GM18520 (cell line): ENCODE results near the gene ZNF664.
A peak's percentile ranks its signal among the peaks of the same experiment; 100 is the strongest.

ENCODE experiments used
- ATAC-seq: cut with Tn5 transposase; IDR thresholded peaks from one replicate; pipeline ENCODE4 v1.9.1; 2021; ENCODE audit not compliant: unreplicated experiment

The ZNF664 gene

DNA sequence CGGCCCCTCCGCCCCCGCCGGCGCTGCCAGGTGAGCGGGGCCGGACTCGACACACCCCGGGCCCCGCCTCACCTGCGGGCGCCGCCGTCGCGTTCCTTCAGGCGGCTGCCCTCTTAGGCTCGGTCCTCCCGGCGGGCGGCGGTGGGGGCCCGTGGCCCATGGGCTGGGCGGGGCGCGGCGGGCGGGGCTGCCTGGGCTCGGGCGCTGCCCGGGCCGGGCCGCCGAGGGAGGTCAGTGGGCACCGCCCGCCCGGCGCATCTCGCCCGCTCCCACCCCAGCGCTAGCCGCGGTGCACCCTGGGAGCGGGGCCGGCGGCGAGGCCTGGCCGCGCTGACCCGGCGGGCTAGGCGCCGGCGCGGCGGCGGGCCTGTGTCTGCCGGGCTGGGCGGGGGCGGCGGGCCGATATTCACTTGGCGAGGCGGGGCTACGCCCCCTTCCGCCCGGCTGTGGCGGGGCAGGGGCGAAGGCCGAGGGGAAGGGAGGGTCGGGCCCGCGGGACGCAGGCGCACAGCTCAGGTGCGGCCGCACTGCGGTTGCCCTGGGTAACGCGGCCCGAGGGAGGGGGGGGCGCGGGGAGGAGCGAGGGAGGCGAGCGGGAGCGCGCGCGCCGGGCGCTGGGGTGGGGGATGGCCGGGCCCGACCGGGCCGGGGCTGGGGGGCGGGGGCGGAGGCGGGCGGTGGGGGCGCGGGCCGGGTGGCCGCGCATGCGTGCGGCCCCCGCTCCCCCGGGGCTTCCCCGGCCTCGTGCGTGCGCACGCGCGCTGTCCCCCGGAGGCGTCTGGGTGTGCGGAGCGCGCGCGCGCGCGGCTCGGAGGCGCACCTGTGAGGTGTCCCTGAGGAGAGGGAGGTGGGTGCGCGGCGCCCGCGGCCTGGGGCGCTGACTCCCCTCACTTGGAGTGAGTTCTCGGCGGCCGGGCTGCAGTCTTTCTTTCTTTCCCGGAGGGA, at the start of gene ZNF664, which contains the start of gene CCDC92:
Gene ZNF664, plus strand, starts transcription at position 759 of the 945 bp plus-strand sequence. CDS start 38,930 bp downstream, outside the sequence.
Gene CCDC92, minus strand, starts transcription at position 375 of the 945 bp plus-strand sequence. CDS start 28,526 bp downstream, outside the sequence.
- peak; percentile 74 for ATAC-seq

DNA sequence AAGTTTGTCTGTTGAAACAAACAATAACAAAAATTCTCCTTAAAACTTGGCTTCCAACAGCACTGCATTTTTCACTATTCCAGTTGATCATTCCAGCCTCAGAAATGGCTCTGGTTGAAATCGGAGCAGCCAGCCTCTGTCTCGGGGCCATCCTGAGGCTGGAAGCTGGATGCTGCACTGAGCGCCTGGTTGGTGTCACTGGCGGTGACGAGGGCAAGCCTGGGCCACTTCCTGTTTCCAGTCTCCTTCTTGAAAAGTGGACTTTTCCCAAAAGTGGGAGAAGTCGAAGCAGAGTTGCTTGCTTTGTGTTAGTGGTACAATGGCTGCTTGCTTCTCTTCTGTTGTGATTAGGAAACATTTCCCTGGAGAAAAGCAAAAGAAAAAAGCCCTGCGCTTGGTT, 49.1 kb upstream of the ZNF664 start:
- ATAC-seq: no peak

DNA sequence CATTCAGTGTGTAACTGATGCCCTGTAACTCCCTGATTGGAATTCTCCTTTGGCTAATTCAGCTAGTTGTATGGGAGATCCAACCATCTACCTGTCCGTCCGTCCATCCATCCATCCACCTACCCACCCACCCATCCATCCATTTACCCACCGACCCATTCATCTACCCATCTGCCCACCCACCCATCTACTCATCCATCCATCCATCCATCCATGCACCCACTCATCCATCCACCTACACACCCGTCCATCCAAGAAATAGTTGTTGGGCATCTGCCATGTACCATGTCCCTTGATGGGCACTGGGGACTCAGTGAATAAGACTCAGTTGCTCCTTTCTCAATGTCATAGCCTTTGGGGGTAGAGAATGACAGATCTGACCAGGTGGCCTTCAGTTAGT, 48.5 kb upstream of the ZNF664 start:
- ATAC-seq: no peak

DNA sequence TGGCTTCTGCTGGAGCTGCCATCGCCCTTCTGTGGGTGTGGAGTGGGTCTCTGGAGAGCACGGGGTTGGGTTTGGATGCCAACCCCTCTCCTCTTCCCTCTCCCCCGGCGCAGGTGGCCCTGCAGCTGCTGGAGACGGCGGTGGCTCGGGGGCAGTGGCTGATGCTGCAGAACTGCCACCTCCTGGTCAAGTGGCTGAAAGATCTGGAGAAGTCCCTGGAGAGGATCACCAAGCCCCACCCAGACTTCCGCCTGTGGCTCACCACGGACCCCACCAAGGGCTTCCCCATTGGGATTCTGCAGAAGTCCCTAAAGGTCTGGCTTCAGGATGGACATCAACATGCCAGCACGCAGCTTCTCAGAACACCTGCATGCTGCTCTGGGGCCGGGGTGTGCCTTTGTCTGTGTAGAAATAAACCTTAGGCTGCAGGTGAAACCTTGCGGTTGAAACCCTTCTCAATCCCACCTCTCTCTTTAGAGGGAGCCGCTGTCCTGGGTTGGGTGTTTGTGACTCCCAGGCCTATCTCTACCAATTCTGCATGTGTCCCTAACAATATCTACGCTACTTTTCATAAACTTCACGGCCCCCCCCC, 44.6 kb upstream of the ZNF664 start:
- ATAC-seq: no peak

DNA sequence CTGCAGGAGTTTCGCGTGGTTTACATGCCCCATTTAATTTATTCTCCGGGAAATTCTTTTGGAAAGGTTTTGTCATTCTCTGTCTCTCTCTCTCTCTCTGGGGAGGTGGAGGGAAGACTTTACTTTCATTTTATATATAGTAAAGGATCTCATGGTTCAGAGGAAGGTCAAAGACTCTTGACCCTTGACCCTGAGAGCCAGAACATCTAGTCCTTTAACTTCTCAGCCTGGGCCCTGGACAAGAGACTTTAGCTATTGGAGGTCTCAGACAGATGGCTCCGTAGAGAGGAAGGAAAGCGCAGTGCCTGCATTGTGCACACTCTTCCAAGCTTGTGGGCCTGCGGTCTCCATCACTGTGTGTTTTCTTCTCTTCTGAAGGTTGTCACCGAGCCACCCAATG, 44.1 kb upstream of the ZNF664 start:
- ATAC-seq: no peak

DNA sequence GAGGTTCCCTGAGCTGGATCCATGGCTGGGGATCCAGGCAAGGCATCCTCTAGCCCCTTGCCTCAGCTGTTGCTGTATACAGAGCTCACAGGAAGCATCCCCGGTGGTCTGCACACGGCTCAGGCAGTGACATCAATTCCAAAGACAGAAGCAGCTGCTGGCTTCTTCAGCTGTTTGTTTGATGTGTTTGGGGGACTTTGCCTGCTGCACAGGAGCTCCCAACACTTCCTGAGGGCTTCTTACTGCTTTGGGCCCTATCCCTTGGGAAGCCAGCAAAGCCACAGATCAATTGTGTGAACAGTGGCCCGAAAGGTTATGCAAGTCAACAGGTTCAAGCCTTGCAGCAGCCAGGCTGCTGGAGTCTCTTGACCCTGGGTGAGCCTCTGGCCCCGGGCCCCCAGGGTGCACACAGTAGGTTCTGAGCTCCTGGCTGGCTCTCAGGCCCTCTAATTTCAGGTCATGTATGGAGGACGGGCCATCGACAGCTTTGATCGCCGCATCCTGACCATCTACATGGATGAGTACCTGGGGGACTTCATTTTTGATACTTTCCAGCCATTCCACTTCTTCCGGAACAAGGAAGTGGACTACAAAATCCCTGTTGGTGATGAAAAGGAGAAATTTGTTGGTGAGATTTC, 43.0 kb upstream of the ZNF664 start:
- ATAC-seq: no peak

DNA sequence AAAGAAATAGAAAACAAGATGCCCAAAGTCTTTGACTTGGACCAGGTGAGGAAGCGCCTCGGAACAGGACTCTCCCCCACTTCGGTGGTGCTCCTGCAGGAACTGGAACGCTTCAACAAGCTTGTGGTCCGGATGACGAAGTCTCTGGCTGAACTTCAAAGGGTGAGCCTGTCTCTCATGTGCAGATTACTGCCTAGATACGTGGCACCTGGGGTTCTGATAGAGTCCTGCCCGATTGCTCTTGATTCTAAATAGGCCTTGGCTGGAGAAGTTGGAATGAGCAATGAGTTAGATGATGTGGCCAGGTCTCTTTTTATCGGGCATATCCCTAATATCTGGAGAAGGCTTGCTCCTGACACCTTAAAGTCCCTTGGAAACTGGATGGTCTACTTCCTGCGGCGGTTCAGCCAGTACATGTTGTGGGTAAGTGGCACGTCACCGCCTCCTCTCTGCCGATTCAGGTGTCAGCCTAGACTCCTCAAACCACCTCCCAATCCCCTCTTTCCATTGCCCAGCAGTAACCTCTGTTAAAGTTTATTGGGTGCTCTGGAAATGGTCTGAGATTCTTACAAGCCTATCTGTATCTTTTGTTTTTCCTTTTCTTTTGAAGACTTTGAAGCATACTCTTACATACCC, 41.2 kb upstream of the ZNF664 start:
- no peak for ATAC-seq

DNA sequence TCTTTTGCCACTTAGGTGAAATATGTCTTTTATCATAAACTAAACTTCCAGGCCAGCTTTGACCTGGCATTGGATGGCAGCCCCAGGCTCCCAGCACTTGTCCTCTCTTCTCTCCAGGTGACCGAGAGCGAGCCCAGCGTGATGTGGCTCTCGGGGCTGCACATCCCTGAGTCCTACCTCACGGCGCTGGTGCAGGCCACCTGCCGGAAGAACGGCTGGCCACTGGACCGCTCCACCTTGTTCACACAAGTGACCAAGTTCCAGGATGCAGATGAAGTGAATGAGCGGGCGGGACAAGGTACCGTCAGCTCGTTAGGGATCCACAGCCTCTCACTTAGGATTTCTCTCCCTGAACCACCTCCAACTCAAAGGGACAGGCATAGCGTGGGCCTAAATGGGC, 39.8 kb upstream of the ZNF664 start:
- ATAC-seq: no peak

DNA sequence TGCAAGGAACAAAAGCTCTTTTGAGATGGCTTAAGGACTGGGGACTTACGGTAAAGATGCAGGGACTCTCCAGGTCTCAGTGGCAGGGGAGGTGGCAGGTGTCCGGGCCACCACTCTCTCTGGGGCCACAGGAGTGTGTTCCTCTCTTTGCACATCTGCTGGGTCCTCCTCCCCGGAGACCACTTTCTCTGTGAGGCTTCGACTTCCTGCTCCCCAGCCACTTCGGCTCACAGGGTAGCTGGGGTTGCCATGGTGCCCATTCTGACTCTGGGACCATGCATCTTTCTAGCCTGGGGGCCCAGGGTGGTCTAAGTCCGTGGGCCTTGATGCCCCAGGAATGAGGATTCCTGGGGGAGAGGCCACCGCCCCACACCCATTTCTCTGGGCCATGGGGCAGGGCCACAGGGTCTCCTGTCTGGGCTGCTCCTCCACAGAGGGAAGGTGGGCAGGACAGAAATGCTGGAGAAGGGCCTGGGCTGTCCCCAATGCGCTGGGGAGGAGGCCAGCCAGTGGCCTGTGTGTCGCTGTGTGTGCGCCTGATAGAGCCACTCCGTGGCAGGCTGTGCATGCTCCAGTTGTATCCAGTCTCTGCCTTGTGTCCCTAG, 38.9 kb upstream of the ZNF664 start:
- no peak for ATAC-seq

DNA sequence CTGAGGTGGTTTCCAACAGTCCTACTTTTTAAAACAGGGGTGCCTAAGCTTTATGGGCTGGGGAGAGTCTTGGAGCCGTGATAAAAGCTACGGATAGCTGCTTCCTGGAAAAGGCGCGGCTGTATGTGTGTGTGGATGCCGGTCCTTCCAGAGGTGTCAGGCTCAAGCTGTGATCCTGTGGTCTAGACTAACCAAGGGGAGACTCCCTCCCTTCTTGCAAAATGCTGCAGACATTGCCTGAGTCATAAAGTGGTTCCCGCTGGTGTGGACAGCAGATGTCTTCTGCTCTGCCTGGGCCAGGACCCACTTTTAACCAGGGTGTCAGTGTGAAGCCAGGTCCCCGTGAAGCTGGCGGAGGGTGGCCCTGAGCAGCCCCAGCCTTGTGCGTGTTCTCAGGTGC, 38.2 kb upstream of the ZNF664 start:
- ATAC-seq: no peak

DNA sequence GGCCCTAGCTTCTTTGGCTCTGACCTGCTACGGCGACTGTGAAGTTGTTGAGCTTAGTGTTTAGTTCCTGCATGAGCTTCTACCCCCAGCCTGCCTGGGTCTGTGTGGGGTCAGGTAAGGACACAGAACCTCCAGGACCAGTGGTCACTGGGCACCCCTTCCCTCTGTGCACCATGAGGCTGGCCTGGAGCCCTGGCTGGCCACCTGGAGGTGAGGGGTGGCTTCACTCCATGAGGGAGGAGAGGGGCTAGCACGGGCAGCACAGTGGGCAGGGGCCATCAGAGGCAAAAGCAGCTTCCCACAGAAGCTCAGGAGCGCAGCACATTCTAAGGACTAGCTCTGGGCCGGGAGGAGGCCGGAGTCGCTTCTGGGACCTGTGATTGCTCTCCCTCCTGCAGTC, 37.1 kb upstream of the ZNF664 start:
- no peak for ATAC-seq

DNA sequence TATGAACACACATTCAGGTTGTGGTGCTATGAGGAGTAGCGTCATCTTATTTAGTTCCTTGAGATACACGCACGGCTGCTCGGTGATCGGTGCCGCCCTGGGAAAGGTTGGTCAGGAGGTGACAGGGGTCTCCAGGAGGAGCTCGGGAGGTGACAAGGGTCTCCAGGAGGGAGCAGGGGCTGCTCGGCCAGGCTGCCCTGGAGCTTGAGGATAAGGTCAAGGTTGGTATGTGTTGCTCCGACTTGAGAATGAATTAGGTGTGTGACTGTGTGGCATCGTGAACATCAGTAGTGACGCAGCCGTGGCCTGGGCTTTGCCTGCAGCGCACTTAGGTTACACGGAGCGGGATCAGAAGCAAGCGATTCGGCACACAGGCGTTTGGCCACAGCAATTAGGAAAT, 36.5 kb upstream of the ZNF664 start:
- no peak for ATAC-seq

DNA sequence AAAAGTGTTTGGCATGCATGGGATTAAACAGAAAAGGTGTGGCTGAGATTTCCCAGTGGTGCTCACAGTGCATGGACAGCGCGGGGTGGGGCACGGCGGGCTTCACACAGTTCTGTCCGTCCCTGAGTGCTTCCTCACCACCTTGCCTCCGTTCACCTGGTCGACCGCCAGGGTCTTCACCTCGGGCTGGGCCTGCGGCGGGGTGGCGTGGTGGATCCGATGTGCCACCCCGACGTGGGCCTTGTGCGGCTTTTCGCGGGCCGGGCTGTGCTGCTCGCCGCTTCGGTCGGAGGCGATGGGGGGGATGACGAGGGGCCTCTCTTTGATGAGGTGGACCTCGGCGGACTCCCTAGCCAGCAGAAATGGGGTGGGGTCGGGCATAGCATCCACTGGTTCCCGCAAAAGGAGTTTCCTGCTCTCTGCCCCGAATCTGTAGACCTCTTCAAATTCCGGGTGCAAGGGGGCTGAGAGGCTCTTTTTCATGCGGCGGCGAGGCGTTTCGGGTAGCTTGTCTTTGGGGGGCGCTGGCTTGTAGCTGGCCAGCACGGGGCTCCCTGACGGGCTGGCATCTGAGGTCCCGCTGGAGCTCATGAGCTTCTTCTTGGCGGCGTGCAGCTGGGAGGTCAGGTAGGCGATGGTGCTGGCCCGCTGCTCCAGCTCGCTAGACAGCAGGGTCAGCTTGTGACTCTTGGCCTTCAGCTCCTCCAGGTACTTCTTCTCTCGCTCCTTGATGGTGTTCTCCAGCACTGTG, 35.9 kb upstream of the ZNF664 start:
- ATAC-seq: no peak

DNA sequence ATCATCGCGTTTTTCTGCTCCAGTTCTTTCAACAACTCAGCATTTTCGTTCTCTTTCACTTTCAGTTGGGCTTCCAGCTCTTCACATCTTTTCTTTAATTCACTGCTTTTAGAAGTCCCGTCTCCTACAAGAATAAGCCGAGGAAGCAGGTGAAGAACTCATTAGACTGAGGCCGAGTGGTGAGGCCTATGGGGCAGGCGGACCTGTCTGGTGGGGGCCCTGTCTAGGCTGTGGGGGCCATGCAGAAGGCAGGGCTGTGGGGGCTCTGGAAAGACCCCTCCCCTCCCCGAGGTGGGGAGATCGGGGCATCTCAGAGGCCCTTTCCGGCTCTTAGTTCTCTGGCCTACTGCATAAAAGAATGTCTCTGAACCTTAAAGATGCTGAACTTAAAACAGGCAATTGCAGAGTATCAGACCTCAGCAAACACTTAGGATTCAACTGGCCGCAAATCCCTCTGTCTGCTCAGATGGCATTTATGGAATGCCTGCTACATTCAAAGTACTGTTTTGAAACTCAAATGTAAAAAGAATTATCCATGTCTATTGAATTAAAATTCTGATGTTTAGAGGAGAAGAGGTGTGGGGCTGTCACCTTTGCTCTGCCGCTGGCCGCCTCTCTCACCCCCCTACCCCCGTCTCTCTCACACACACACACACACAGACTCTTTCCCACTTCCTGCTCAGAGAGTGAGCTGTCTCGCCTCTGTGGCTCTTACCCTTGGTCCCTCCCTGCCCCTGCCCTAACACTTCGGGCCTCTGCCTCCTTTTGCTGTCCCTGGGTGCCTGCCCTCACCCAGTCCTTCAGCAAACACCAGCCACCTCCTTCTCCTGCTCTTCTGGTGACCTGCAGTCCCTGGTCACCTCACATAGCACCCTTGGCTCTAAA, 35.1 kb upstream of the ZNF664 start:
- no peak for ATAC-seq

DNA sequence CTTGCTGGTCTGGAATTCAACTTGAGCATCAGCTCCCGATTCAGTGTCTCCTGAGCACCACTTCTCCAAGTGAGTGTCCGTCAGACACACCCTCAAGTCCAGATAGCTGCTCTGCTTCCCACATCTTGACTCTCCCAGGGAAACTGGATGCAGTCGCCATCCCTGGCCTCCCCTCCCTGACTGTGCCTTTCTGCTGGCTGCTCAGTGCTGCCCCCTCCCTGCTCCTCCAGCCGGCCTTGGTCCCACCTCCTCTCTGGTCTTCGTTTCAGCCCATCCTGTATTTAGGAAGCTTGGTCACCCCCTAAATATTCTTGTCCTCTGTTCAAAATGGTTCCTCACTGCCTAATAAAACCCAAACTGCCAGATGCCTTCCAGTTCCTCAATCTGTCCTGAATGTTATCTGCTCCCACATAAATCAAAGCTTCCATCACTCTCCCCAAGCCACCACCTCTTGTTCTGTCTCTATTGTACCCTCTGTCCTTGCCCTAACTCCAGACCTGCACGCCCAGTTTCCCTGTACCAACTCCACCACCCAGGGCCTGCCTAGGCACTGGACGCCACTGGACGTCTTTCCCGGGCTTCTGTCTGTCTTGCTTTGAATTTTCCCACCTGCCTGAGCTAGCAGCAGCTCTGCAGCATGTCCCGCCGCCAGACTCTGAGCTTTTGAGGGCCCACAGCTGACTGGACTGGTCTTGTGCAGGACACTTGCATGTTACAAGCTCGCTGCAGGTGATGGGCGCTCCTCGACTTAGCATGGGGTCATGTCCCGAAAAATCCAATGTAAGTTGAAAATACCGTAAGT, 34.1 kb upstream of the ZNF664 start:
- ATAC-seq: no peak

DNA sequence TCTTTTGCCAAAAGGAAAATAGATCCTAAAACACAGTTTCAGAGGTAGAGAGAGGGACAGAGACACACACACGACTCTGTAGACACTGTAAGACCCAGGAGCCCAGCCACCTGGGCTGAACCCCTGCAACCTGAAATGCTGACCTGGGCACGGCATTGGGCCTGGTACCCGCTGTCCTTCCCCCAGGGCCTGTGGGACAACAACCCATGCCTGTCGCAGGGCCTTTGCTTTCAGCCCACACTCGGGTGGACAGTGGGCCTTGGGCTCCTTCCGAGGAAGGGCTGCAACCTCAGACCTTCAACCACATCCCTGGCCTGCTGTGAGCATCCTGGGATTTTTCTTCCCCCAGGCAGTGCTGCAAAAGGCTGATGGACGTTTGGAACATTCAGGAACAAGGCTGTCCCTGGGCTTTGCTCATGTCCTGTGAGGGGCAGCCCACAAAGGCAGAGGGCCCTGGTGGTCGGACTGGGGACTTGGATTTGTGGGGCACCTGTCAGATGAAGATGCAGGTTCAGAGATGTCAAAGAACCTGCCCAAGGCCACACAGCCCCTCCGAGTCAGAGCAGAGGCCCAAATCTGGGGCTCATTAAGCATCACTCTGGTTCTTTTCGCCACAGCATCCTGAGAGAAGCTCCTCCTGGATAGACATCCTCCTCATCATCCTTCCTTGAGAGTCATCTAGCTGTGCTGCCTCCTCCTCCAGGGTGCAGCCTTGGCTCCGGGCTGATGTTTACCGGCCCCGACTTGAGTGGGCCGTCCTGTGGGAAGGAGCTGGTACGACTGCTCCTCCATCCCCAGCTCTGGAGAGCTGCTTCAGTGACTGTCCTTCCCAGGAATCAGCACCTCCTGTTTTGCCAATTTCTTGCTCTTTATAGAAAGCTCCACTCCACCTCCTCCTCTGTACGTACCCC, 33.0 kb upstream of the ZNF664 start:
- no peak for ATAC-seq

DNA sequence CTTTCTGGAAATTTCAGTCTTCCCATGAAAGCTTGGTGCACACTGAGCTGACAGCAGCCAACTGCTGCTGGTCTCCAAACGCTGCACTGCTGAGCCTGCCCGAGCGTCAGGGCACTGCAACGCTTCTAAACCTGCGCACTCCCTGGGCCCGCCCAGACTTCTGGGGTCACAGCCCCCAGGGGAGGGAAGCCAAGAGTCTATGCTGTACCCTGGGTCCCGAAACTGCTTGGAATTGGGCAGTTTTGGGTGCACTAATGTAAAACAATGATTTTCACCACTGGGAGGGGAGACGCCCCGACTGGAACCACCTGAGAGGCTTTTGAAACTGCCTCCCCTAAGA, 32.4 kb upstream of the ZNF664 start:
- ATAC-seq: no peak

DNA sequence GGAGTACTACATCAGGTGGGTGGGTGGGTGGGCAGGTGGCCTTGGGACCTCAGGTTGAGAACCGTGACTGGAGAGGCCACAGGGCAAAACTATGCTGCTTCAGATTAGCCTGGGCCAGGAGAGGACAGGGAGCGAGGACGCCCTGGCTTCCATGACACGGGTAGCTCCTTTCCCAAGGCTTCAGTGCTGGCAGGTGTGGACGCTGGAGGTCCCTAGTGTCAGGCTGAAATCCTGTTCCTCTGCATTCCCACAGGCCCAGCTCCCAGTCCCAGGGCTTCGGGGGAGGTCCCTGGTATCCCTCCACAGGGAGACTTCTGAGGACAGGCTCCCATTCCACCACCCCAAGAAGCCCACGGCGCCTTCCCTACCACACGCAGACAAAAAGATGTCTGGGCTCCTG, 32.0 kb upstream of the ZNF664 start:
- ATAC-seq: no peak
